NCI-H460 (cell line): ENCODE data around the gene MYLK4. TPM values are rescaled to one million over a fixed set of nuclear protein-coding genes. Genes with fewer than 3 reads are reported as not detected.
A peak's percentile ranks its signal among the peaks of the same experiment; 100 is the strongest.

ENCODE experiments used
- DNase-seq: peaks from one replicate; pipeline ENCODE4 v3.0.0-alpha.2; 2016; ENCODE audit warnings: low read depth; ENCODE audit errors: extremely low read depth
- total RNA-seq: library from RNA; depleted of rRNA; stranded (reverse); fragments of >200 nt; shearing (Covaris generic); gene quantifications from 2 replicates; pipeline ENCODE4 v1.2.3, GENCODE V29; 2014

Gene MYLK4
- total RNA-seq, 1 experiment from 2014 or later: 0.27 TPM

DNA sequence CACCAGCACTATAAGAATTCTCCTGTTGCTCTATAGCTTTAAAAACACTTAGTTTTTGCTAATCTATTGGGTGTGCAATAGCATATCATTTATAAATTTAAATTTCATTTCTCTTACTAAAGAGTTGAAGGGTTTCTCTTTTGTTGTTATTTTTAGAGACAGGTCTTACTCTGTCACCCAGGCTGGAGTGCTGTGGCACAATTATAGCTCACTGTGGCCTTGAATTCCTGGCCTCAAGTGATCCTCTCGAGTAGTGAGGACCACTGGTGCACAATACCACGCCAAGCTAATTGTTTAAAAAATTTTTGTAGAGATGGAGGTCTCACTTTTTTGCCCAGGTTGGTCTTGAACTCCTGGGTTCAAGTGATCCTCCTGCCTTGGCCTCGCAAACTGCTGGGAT lies 8.3 kb upstream of the MYLK4 start:
- DNase-seq: no peak

DNA sequence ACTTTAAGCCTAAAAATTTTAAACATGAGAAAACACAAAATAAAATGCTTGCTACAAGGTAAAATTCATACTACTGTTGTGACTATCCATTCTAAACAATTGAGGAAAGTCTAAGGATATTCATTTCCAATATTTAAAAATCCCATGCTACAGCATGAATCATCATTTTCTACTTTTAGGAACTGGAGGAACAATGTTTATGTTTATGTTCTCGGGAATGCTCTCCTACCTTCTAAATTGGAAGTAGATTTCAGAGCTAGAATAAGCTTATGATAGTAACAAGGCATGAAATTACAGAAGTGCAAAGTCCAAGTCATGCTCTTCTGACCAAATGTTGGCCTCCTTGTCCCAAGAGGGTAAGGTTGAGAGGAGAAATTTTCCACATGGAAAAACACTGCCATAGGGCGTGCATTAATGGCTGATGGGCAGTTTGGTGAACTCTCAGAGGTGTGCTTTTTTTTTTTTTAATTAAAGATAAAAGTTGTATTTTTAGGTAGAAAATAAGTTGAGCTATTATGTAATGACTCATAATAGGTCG lies 6.0 kb upstream of the MYLK4 start:
- DNase-seq: no peak

DNA sequence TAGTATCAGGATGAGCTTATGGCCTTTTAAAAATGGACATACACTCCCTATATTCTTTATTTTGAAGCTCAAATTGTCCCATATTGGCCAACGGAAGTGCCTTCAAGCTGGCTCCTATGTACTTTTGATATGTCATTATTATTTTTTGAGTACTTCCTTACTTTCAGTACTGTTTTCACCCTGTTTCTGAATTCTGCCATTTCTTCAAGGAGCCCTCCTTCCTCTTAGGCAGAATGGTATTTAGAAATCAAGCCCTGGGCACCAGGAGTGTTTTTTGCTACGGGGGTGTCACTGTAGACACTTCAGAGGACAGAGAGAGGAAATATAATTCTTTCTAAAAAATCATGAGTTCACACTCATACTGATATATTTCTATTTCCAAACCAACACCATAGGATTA lies 5.5 kb upstream of the MYLK4 start:
- DNase-seq: no peak

- DNase-seq: no peak
Observed at GRCh38 chr6:2755456-2755855, 4.7 kb upstream of the MYLK4 start.

DNA sequence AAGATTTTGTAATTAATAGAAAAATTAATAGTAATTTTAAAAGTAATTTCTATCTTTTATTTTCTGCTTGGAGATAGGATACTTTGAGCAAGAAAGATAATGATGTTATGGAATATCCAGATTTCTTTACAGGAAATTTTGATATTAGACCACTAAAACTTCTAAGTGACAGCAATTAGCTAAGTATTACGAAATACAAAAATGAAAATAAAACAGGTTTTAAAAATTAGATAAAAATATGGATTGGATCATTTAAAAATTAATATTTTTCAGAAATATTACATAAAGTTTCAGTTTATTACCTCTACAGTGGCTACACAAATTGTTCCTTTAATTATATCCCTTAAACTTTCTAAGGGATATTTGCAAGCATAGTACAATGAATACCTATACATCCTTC lies 4.2 kb upstream of the MYLK4 start:
- no peak for DNase-seq

- no peak for DNase-seq
Observed at GRCh38 chr6:2754393-2754792, 3.7 kb upstream of the MYLK4 start.

GRCh38 chr6:2753743-2754142 lies 3.0 kb upstream of the MYLK4 start:
- no peak for DNase-seq

DNA sequence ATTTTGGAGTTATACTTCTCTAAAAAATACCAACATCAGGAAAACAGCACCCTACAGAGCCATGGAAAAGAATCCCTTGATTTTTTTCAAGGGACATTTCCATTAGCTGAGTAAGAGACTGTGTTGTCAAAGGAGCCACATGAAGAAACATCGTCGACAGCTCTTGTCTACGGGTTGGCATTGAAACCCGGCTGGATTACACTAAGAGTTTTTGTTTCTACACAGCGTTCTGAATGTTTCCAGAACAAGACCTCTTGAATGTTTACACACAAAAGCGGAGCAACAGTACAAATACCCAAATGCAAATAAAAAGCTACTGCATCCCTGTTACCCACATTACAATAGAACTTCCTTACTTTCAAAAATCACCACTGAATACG lies 2.4 kb upstream of the MYLK4 start:
- no peak for DNase-seq

GRCh38 chr6:2752477-2753109 lies 1.9 kb upstream of the MYLK4 start:
- no peak for DNase-seq

- DNase-seq: no peak
Observed at GRCh38 chr6:2751871-2752270, 1.1 kb upstream of the MYLK4 start.

DNA sequence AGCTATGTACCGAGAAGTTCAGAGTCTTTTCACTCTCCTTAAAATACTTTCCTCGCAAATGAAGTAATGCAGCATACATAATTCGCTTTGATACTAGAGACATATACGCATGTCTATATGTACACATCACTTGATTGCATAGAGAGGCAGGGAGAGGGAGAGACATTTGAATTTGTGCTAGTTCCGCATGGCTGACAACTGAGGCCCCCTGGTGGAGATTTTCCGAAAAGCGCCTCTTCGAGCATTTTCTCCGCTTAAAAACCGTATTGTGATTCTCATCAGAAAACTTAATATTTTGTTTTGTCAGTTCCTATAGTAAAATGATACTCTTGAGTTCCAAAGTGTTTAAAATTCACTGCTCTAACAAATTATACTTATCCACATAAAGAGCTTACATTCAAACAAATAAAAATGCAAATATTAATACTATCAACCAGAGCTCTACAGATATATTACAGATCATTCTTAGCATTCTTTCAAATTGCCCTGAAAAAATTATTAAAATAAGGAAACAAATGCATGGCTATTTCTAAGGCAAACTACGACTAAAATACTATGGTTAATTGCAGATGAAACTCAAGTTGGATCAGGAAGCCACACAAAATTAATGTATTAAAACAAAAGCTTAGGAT lies 637 bp downstream of the MYLK4 start:
- DNase-seq: peak; percentile 45

GRCh38 chr6:2748183-2748582 lies 2.5 kb downstream of the MYLK4 start:
- DNase-seq: no peak

DNA sequence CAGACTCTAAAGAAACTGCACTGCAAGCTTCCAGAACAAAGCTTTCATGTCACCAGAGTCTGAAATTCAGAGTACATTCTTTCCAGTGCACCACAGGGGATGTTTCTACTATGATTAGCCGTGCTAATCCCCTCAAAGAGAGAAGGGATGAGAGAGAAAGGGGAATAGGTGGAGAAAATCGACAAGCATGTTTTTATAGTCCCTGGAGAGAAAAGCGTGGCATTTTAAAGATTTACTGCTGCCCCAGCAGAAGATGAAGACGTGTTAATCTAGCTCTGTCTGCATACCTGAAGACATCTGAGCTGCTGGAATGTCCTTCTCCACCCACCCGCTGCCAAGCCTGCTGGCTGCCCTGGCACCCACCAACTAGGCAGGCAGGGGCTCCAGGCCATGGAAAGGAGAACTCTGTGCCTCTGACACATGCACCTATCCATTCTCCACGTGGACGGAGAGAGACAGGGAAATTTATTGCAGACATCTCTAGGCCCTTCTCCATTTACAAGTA lies 4.1 kb downstream of the MYLK4 start:
- DNase-seq: no peak

- DNase-seq: no peak
Observed at GRCh38 chr6:2745246-2745645, 5.5 kb downstream of the MYLK4 start.

GRCh38 chr6:2744778-2745177 lies 5.9 kb downstream of the MYLK4 start:
- DNase-seq: no peak

DNA sequence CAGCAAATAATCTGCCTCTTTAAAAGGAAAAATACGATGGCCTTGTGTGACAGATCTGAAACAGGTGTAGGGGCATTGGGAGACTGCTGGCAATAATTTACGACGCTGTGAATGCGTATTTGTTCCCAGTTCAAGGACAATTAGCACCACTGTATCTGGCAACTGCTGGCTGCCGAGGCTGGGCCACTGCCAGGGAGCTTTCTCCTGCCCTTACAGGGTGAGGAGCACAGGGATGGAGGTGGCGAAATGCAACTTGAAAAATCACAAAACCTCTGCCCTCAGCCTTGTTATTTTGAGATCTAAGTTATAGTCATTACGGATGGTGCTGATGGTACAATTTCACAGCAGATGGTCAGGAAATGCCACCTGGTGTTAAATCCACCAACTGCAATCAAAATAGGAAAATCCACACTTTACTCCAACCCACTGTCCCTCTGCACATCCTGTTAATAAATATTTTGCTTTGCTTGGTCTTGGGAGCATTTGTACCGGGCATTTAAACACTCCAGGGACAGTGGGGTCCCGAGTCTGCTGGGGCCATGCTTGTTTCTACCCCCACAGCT lies 6.4 kb downstream of the MYLK4 start:
- DNase-seq: no peak

GRCh38 chr6:2743280-2744208 lies 7.2 kb downstream of the MYLK4 start:
- no peak for DNase-seq

DNA sequence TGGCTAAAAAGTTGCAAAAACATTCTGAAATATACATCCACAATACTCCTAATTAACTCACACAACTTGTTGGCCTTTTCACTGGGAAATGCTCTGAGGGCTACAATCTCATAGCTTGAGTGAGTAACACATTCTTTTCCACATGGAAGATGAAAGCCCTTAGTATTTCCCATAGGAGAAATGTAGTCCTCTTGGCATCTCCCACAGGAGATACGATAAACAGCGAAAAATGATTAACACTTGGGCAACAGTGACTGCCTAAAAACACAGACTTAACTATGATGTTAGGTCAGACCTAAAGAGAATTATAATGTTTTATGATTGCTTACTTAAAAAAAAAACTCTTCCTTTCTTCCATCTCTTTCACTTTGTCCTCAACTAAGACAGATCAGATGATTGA lies 9.0 kb downstream of the MYLK4 start:
- no peak for DNase-seq

DNA sequence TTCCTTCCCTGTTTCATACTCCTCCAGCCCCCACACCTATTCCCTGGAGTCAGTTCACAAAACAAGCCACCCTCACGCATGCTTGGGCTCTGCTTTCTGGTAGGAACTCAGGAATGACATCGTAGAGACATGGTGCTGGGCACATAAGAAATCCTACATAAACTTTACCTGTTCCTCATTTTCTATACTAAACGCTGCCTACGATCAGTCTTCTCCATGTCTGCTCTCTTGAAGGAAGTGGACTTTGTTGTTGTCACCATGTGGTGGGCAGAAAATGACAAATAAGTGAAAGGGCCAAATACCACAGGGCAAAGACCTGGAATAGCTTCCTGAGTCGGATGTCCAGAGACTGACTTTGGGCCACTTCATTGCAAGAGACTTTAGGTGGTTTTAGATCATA lies 10.1 kb downstream of the MYLK4 start:
- DNase-seq: no peak

- no peak for DNase-seq
Observed at GRCh38 chr6:2739335-2739734, 11.4 kb downstream of the MYLK4 start.

DNA sequence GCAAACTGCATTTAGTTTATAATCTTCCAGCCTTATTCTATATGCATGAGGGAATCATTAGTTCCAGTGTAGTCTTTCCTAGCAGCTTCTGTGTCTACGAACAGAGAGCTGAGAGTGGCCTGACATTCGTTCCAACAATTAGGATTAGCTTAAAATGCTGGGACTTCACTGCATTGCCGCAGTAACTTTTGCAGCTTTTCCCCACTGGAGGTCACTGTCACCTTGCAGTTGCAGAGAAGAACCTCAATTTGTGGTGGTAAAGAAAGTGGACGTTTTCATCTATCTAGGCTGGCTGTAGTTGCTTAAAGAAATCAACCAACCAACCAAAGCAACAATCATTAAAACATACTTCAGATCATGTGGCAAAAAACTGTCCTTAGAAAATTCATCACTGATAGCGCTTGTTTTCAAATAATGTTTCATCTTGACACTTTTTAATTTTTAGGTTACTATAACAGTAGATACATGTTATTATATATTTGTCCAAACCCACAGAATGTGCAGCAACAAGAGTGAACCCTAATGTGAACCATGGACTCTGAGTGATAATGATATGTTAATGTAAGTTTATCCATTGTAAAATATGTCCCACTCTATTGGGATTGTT lies 12.2 kb downstream of the MYLK4 start:
- peak; percentile 55 for DNase-seq
